ENCODE data around the gene RIN3. TPM values are rescaled to one million over a fixed set of nuclear protein-coding genes. Genes with fewer than 3 reads are reported as not detected.

The RIN3 gene
- total and polyA plus RNA-seq, 2 donors (not counting 3 experiments of a cell fraction or from before 2014, with no cell fraction given) = 5.1 to 20.8 TPM

DNA sequence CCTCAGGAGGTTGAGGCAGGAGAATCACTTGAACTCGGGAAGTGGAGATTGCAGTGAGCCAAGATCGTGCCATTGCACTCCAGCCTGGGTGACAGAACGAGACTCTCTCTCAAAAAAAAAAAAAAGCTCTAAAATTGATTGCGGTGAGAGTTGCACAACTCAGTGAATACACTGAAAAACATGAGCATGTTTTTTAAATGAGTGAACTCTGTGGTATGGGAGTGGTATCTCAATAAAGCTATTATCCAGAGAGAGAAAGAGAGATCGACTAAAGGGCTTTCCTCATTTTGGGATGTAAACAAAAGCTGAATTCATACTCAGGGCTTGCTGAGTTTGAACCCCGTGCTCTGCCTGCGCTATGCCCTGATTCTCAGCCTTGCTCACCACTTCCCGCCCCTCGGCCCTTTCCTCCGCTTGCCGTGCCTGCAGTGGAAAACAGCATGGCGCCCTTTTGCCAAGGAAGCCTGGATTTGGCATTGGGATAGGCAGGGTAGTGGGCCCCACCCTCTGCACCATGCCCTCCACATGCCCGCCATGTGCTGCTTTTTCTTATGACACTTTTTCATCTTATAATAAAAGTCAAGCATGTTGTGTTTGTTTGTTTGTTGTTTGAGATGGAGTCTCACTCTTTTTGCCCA lies 132.4 kb downstream of the RIN3 start:
- Histone ChIP-seq H3K9me1 (replicated peaks; ENCODE audit: control insufficient read depth, extremely low read depth, insufficient read depth, low read length) (no peaks in the 10 kb centered on the region), H3K4me1 (ENCODE audit: control insufficient read depth, extremely low read depth, insufficient read depth, low read length) (peaks cover 7% of the 10 kb centered on the region), H3K27me3 (ENCODE audit: control insufficient read depth in 2 of 2, insufficient read depth in 2 of 2, low read length in 2 of 2) (no peaks in the 10 kb centered on the region), H4K20me1 (replicated peaks; ENCODE audit: control insufficient read depth, extremely low read depth, insufficient read depth, low read length) (no peaks in the 10 kb centered on the region), H3K36me3 (ENCODE audit: control insufficient read depth in 2 of 2, extremely low read depth in 1 of 2, insufficient read depth in 2 of 2, low read length in 2 of 2) (peaks cover 0 to 10% of the 10 kb centered on the region in 2 experiments), H3K4me3 (replicated peaks in 1 of 3; ENCODE audit: insufficient read depth in 1 of 3, low read depth in 1 of 3, low read length in 3 of 3) (no peak overlapping the region), H3K9me3 (replicated peaks; ENCODE audit: control insufficient read depth, insufficient read depth, low read length) (no peaks in the 10 kb centered on the region), H2AFZ (ENCODE audit: low read depth, low read length) (no peak overlapping the region), H3K27ac (ENCODE audit: insufficient read depth, low read depth, low read length) (no peak overlapping the region), H3K4me2 (ENCODE audit: insufficient read depth, low read length) (no peak overlapping the region), H3K79me2 (ENCODE audit: control insufficient read depth, insufficient read depth, low read length) (no peaks in the 10 kb centered on the region), H3K9ac (replicated peaks; ENCODE audit: extremely low read depth, insufficient read depth, low read length) (no peak overlapping the region)
- ChIA-PET POLR2A (interaction anchor here (0.9 kb wide), 1 partner anchor 41 kb away, joined by 3 read pairs; no protein-coding TSS in a partner anchor), CTCF (interaction anchor here (1.3 kb wide), 1 partner anchor 23 kb away, joined by 3 read pairs; no protein-coding TSS in a partner anchor)
- no peak for TF ChIP-seq GATA2 (IDR thresholded peaks at IDR 0.05; ENCODE audit: insufficient read depth, insufficient read length, low read depth, low read length)
- TF ChIP-seq POLR2A (IDR thresholded peaks at IDR 0.05; ENCODE audit: low read depth, low read length) = no peak
- TF ChIP-seq MYC (IDR thresholded peaks at IDR 0.05; ENCODE audit: low read depth, low read length) = no peak
- TF ChIP-seq, protein P1, sequence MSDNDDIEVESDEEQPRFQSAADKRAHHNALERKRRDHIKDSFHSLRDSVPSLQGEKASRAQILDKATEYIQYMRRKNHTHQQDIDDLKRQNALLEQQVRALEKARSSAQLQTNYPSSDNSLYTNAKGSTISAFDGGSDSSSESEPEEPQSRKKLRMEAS (IDR thresholded peaks at IDR 0.05; ENCODE audit: insufficient read depth, insufficient read length) = no peak
- no peak for TF ChIP-seq JUN (IDR thresholded peaks at IDR 0.05; ENCODE audit: borderline replicate concordance, insufficient read depth, insufficient read length, low read depth)
- no peak for TF ChIP-seq POLR2AphosphoS5 (IDR thresholded peaks at IDR 0.05; ENCODE audit: insufficient read depth, low read depth, low read length)
- TF ChIP-seq FOS (IDR thresholded peaks at IDR 0.05; ENCODE audit: borderline replicate concordance, insufficient read depth, low read length) = no peak
- TF ChIP-seq, protein P2, sequence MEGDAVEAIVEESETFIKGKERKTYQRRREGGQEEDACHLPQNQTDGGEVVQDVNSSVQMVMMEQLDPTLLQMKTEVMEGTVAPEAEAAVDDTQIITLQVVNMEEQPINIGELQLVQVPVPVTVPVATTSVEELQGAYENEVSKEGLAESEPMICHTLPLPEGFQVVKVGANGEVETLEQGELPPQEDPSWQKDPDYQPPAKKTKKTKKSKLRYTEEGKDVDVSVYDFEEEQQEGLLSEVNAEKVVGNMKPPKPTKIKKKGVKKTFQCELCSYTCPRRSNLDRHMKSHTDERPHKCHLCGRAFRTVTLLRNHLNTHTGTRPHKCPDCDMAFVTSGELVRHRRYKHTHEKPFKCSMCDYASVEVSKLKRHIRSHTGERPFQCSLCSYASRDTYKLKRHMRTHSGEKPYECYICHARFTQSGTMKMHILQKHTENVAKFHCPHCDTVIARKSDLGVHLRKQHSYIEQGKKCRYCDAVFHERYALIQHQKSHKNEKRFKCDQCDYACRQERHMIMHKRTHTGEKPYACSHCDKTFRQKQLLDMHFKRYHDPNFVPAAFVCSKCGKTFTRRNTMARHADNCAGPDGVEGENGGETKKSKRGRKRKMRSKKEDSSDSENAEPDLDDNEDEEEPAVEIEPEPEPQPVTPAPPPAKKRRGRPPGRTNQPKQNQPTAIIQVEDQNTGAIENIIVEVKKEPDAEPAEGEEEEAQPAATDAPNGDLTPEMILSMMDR (IDR thresholded peaks at IDR 0.05; ENCODE audit: extremely low read depth in 1 of 2, insufficient read depth in 1 of 2, low read depth in 1 of 2, low read length in 2 of 2) = no peak
- TF ChIP-seq EZH2 (IDR thresholded peaks at IDR 0.05; ENCODE audit: borderline replicate concordance, low read depth, low read length, severe bottlenecking) = no peak
- intact Hi-C loops (cut with micrococcal nuclease) (no loop called here), dilution Hi-C loops (cut with MboI; ENCODE audit: extremely low pct_ligation_motif_present, low sequenced_read_pairs) (no loop called here)
- FAIRE-seq (no peak), DNase-seq (ENCODE audit: low read depth, low spot score) (no peak)
- no TSS peak for BruUV-seq (replicated peaks)
